Measurements from ENCODE around the gene CUL4B. TPM values are rescaled to one million over a fixed set of nuclear protein-coding genes. Genes with fewer than 3 reads are reported as not detected.
"Not testable (repeated sequence)": the region's sequence is repeated elsewhere in the genome, so short reads cannot be mapped to it uniquely, and the experiment has no call there.

Gene CUL4B
- 47.9 TPM for polyA plus RNA-seq (2013, experiment 1 of 2; ENCODE audit: insufficient read length)
- 54.9 TPM for polyA plus RNA-seq (2013, experiment 2 of 2; ENCODE audit: insufficient read length)

- peak; percentile 95 for DNase-seq
These were observed at the start of gene CUL4B for GRCh38 chrX:120560842-120561633. TSS of gene CUL4B (minus strand) at chrX:120560962. CDS start at chrX:120560638, 324 bp downstream.

- DNase-seq, result peak; percentile 52
These were observed 43.6 kb upstream of the CUL4B start for GRCh38 chrX:120604361-120604782.

- peak; percentile 97 for DNase-seq
These were observed 43.1 kb upstream of the CUL4B start, which contains the start of gene MCTS1 for GRCh38 chrX:120603707-120604360. TSS of gene MCTS1 (plus strand) at chrX:120604101. CDS start at chrX:120604237, 136 bp downstream.

GRCh38 chrX:120585702-120586101, 24.9 kb upstream of the CUL4B start:
- no peak for DNase-seq

GRCh38 chrX:120575379-120576114, 14.8 kb upstream of the CUL4B start:
- DNase-seq, result no peak

GRCh38 chrX:120573806-120574205, 13.0 kb upstream of the CUL4B start:
- DNase-seq, result not testable (repeated sequence)

GRCh38 chrX:120570011-120570600, 9.3 kb upstream of the CUL4B start:
- no peak for DNase-seq

- DNase-seq, result no peak
These were observed 7.8 kb upstream of the CUL4B start for GRCh38 chrX:120568609-120569008.

- no peak for DNase-seq
These were observed 7.3 kb upstream of the CUL4B start for GRCh38 chrX:120568035-120568434.

- DNase-seq, result no peak
These were observed 6.1 kb upstream of the CUL4B start for GRCh38 chrX:120566817-120567216.

GRCh38 chrX:120564925-120565324, 4.2 kb upstream of the CUL4B start:
- no peak for DNase-seq

GRCh38 chrX:120562569-120562926, 1.8 kb upstream of the CUL4B start:
- no peak for DNase-seq

- DNase-seq, result no peak
These were observed 1.1 kb upstream of the CUL4B start for GRCh38 chrX:120561634-120562568.

GRCh38 chrX:120560405-120560841, 339 bp downstream of the CUL4B start:
- peak; percentile 37 for DNase-seq

GRCh38 chrX:120559804-120560203, 958 bp downstream of the CUL4B start:
- DNase-seq, result no peak

- no peak for DNase-seq
These were observed 4.5 kb downstream of the CUL4B start for GRCh38 chrX:120556251-120556650.

- peak; percentile 93 for DNase-seq
These were observed 11.0 kb downstream of the CUL4B start for GRCh38 chrX:120549483-120550452.

GRCh38 chrX:120536061-120536460, 24.7 kb downstream of the CUL4B start:
- DNase-seq, result no peak

GRCh38 chrX:120534413-120535205, 26.2 kb downstream of the CUL4B start:
- no peak for DNase-seq
